NCI-H2107 (cell line): Measurements from ENCODE around the gene TLE7.

ENCODE experiments used
- DNase-seq: peaks from one replicate; lab custom pipeline; 2025; lab: John Stamatoyannopoulos, UW

Gene TLE7

GRCh38 chr16:71448274-71448866 lies 6.5 kb upstream of the TLE7 start:
- DNase-seq = no peak

- no peak for DNase-seq
These were observed 1.9 kb upstream of the TLE7 start for GRCh38 chr16:71443714-71444113.

GRCh38 chr16:71441348-71442050 lies 355 bp downstream of the TLE7 start:
- DNase-seq = no peak

GRCh38 chr16:71440669-71441347 lies 1.0 kb downstream of the TLE7 start:
- no peak for DNase-seq

GRCh38 chr16:71439523-71439922 lies 2.3 kb downstream of the TLE7 start:
- no peak for DNase-seq

- DNase-seq = no peak
These were observed 5.4 kb downstream of the TLE7 start for GRCh38 chr16:71436473-71436872.

- DNase-seq = no peak
These were observed 8.9 kb downstream of the TLE7 start for GRCh38 chr16:71432906-71433305.

GRCh38 chr16:71431991-71432390 lies 9.9 kb downstream of the TLE7 start:
- no peak for DNase-seq

- no peak for DNase-seq
These were observed 10.7 kb downstream of the TLE7 start for GRCh38 chr16:71431176-71431575.

GRCh38 chr16:71430744-71431143 lies 11.1 kb downstream of the TLE7 start:
- no peak for DNase-seq

- no peak for DNase-seq
These were observed 12.3 kb downstream of the TLE7 start for GRCh38 chr16:71429581-71429980.

- no peak for DNase-seq
These were observed 13.0 kb downstream of the TLE7 start for GRCh38 chr16:71428883-71429282.

GRCh38 chr16:71428385-71428784 lies 13.5 kb downstream of the TLE7 start:
- no peak for DNase-seq

GRCh38 chr16:71426880-71427615 lies 14.8 kb downstream of the TLE7 start:
- DNase-seq = no peak

- DNase-seq = no peak
These were observed 15.6 kb downstream of the TLE7 start for GRCh38 chr16:71426069-71426879.

- DNase-seq = no peak
These were observed 16.1 kb downstream of the TLE7 start for GRCh38 chr16:71425746-71426068.

GRCh38 chr16:71424626-71425025 lies 17.2 kb downstream of the TLE7 start:
- no peak for DNase-seq

GRCh38 chr16:71423865-71424264 lies 18.0 kb downstream of the TLE7 start:
- DNase-seq = no peak

- DNase-seq = no peak
These were observed 18.8 kb downstream of the TLE7 start for GRCh38 chr16:71423016-71423415.

GRCh38 chr16:71421911-71422310 lies 19.9 kb downstream of the TLE7 start:
- no peak for DNase-seq

- no peak for DNase-seq
These were observed 27.8 kb downstream of the TLE7 start for GRCh38 chr16:71414038-71414437.

- DNase-seq = no peak
These were observed 28.5 kb downstream of the TLE7 start for GRCh38 chr16:71413341-71413740.
